ENCODE data around the gene SLC25A46.

GRCh38 chr5:110705349-110705748 is 33.5 kb upstream of the SLC25A46 start:
- TF ChIP-seq, protein P1, sequence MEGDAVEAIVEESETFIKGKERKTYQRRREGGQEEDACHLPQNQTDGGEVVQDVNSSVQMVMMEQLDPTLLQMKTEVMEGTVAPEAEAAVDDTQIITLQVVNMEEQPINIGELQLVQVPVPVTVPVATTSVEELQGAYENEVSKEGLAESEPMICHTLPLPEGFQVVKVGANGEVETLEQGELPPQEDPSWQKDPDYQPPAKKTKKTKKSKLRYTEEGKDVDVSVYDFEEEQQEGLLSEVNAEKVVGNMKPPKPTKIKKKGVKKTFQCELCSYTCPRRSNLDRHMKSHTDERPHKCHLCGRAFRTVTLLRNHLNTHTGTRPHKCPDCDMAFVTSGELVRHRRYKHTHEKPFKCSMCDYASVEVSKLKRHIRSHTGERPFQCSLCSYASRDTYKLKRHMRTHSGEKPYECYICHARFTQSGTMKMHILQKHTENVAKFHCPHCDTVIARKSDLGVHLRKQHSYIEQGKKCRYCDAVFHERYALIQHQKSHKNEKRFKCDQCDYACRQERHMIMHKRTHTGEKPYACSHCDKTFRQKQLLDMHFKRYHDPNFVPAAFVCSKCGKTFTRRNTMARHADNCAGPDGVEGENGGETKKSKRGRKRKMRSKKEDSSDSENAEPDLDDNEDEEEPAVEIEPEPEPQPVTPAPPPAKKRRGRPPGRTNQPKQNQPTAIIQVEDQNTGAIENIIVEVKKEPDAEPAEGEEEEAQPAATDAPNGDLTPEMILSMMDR (conservative IDR thresholded peaks at IDR 0.05 in 1 of 2, IDR thresholded peaks at IDR 0.05 in 1 of 2; ENCODE audit: extremely low read depth in 1 of 2, insufficient read depth in 1 of 2, low read depth in 1 of 2, low read length in 2 of 2): no peak
- no peak for TF ChIP-seq EZH2 (IDR thresholded peaks at IDR 0.05; ENCODE audit: borderline replicate concordance, low read length)

All from mammary epithelial cell (primary cell).